Upper lobe of left lung (tissue), 4 donors: Measurements from ENCODE around the gene MGAT4B.

ENCODE experiments used
- CTCF ChIP-seq, 6 experiments: fragments of 450-650 bp in 4 of 6; fragments of 200-600 bp in 2 of 6; sonication (generic) in 2 of 6; IDR thresholded peaks; one replicate each; pipeline ENCODE4 v1.5.1; 2016 to 2019; ENCODE audit warnings: antibody characterized with exemption in 6 of 6
- EP300 ChIP-seq, 4 donors: sonication (generic); formaldehyde crosslinking; IDR thresholded peaks; one replicate each; pipeline ENCODE4 v1.5.1; 2017; ENCODE audit warnings: antibody characterized with exemption in 4 of 4, control low read depth in 2 of 4
- POLR2AphosphoS5 ChIP-seq, 2 donors: sonication (generic); formaldehyde crosslinking; IDR thresholded peaks; one replicate each; pipeline ENCODE4 v1.5.1; 2017; ENCODE audit warnings: antibody characterized with exemption in 2 of 2

DNA sequence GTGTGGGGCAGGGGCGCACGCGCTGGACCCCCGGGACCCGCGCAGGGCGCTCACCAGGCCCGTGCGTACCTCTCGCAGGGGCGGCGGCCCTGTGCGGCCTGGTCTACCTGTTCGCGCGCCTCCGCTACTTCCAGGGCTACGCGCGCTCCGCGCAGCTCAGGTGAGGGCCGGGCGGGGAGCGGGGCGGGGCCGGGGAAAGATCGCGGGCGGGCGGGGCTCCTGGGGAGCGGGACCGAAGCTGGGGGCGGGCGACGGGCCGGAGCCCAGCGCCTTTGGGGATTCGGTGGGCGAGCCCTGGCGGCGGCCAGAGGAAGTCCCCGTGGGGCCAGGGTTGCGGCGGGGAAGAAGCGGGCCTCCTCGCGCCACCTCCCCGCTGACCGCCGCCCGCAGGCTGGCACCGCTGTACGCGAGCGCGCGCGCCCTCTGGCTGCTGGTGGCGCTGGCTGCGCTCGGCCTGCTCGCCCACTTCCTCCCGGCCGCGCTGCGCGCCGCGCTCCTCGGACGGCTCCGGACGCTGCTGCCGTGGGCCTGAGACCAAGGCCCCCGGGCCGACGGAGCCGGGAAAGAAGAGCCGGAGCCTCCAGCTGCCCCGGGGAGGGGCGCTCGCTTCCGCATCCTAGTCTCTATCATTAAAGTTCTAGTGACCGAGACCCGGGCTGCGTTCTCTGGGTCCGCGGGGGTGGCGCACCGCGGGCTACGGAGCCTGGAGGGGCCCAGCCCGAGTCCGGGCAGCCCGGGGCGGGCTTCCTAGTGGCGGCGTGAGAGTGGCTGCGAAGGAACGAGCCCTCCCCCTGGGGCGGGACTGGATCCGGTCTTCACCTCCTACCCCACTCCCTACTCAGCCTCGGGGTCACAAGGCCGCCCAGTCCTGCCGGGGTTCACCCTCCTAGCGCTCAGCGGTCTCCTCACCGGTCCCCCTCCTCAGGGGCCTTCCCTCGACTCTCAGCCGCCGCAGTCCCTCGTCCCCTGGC lies 10.5 kb downstream of the MGAT4B start:
- TF ChIP-seq CTCF (IDR thresholded peaks at IDR 0.05) (peak; percentile 84 to 98 (median 96)), POLR2AphosphoS5 (IDR thresholded peaks at IDR 0.05) (peak in 1 of 2 donors; percentile 43), EP300 (IDR thresholded peaks at IDR 0.05) (no peak)
